Gastrocnemius medialis (tissue), 4 donors: ENCODE measurements around the gene NTMT1. TPM values are rescaled to one million over a fixed set of nuclear protein-coding genes. Genes with fewer than 3 reads are reported as not detected.

Experiments used
- ATAC-seq, 2 donors: fragments of 150-250 bp; one replicate each; pipeline ENCODE4 v1.9.1; 2016
- DNase-seq, 2 donors: peaks; one replicate each; pipeline ENCODE4 v3.0.0-alpha.2; 2019
- H3K27ac ChIP-seq, 4 donors: fragments of 200-600 bp; sonication (generic); 1 replicate in 1 of 4; 2 replicates in 3 of 4; pipeline ENCODE4 v1.5.1; 2016 to 2018; ENCODE audit warnings: mild to moderate bottlenecking in 2 of 4, moderate library complexity in 1 of 4
- H3K27me3 ChIP-seq, 3 donors: fragments of 200-600 bp; sonication (generic) in 2 of 3; 1 replicate in 1 of 3; 2 replicates in 2 of 3; pipeline versions ENCODE4 v1.5.1 to v1.6.0; 2016 to 2019; ENCODE audit warnings: mild to moderate bottlenecking in 1 of 3, moderate library complexity in 1 of 3
- H3K36me3 ChIP-seq, 2 donors: fragments of 200-600 bp; sonication (generic) in 1 of 2; one replicate each; pipeline ENCODE4 v1.5.1; 2017 to 2018
- H3K4me1 ChIP-seq, 2 donors: fragments of 200-600 bp; sonication (generic) in 1 of 2; one replicate each; pipeline ENCODE4 v1.5.1; 2016 to 2017; ENCODE audit warnings: mild to moderate bottlenecking in 2 of 2
- H3K4me3 ChIP-seq, 4 donors: fragments of 200-600 bp; sonication (generic) in 3 of 4; 1 replicate in 1 of 4; 2 replicates in 3 of 4; pipeline ENCODE4 v1.5.1; 2016 to 2019; ENCODE audit warnings: mild to moderate bottlenecking in 2 of 4
- H3K9me3 ChIP-seq, 3 donors: fragments of 200-600 bp; sonication (generic) in 2 of 3; 1 replicate in 1 of 3; 2 replicates in 2 of 3; pipeline ENCODE4 v1.5.1; 2016 to 2019
- CTCF ChIP-seq, 5 experiments: fragments of 450-650 bp in 3 of 5; fragments of 200-600 bp in 2 of 5; sonication (generic) in 2 of 5; IDR thresholded peaks in 4 of 5; conservative IDR thresholded peaks in 1 of 5; 1 replicate in 4 of 5; 2 replicates in 1 of 5; pipeline ENCODE4 v1.5.1; 2016 to 2019; ENCODE audit warnings: antibody characterized with exemption in 5 of 5, mild to moderate bottlenecking in 3 of 5, moderate library complexity in 3 of 5
- POLR2A ChIP-seq, 2 donors: fragments of 450-650 bp; IDR thresholded peaks; one replicate each; pipeline ENCODE4 v1.6.1; 2017; ENCODE audit warnings: antibody characterized with exemption in 2 of 2, mild to moderate bottlenecking in 2 of 2, moderate library complexity in 2 of 2
- in situ Hi-C, 4 donors: fragments of 200-750 bp; cut with MboI; loops; one replicate each; pipeline versions ENCODE4 v1.15.0 to v1.8.0; 2017; ENCODE audit warnings: low sequenced_read_pairs in 4 of 4
- intact Hi-C: fragments of 100-400 bp; cut with DNase I; formaldehyde crosslinking; loops from one replicate; pipeline ENCODE4 v1.15.1; 2023; ENCODE audit warnings: low total_unique reads
- total RNA-seq, 4 donors: library from RNA; depleted of rRNA; stranded (reverse); fragments of >200 nt; gene quantifications; one replicate each; pipeline versions ENCODE4 v1.1.0 to v1.2.3, GENCODE V29; 2016

NTMT1 gene
- total RNA-seq, 4 donors from 2014 or later = 37.8 to 82.1 (median 48.1) TPM

- no peak for ATAC-seq
- DNase-seq = no peak
- H3K4me1 ChIP-seq = peaks cover 6 to 11% of the 10 kb centered on the region in 2 donors
- in situ Hi-C loops = no loop called here
- H3K9me3 ChIP-seq = no peaks in the 10 kb centered on the region
- H3K4me3 ChIP-seq = no peak overlapping the region
- intact Hi-C loops = no loop called here
- peak overlapping the region; percentile 63 to 75 (median 70) for H3K27ac ChIP-seq
- H3K27me3 ChIP-seq = peaks cover 0 to 4% (median 0%) of the 10 kb centered on the region in 3 donors
- no peaks in the 10 kb centered on the region for H3K36me3 ChIP-seq
- TF ChIP-seq CTCF (IDR thresholded peaks at IDR 0.05 in 4 of 5, conservative IDR thresholded peaks at IDR 0.05 in 1 of 5) (no peak), POLR2A (IDR thresholded peaks at IDR 0.05) (no peak)
Observed at GRCh38 chr9:129595903-129596540, 29.9 kb upstream of the NTMT1 start.

GRCh38 chr9:129596541-129597331 lies 29.2 kb upstream of the NTMT1 start:
- peak; percentile 53 to 73 for ATAC-seq
- Histone ChIP-seq H3K9me3 (no peaks in the 10 kb centered on the region), H3K27me3 (peaks cover 0 to 4% (median 0%) of the 10 kb centered on the region in 3 donors), H3K36me3 (no peaks in the 10 kb centered on the region), H3K4me1 (peaks cover 6 to 11% of the 10 kb centered on the region in 2 donors), H3K27ac (peak overlapping the region; percentile 63 to 75 (median 70)), H3K4me3 (peak overlapping the region; percentile 49 to 58 (median 52))
- peak; percentile 35 to 42 for DNase-seq
- in situ Hi-C loops = no loop called here
- intact Hi-C loops = no loop called here
- TF ChIP-seq CTCF (IDR thresholded peaks at IDR 0.05 in 4 of 5, conservative IDR thresholded peaks at IDR 0.05 in 1 of 5) (no peak), POLR2A (IDR thresholded peaks at IDR 0.05) (peak in 1 of 2 donors; percentile 27)

DNA sequence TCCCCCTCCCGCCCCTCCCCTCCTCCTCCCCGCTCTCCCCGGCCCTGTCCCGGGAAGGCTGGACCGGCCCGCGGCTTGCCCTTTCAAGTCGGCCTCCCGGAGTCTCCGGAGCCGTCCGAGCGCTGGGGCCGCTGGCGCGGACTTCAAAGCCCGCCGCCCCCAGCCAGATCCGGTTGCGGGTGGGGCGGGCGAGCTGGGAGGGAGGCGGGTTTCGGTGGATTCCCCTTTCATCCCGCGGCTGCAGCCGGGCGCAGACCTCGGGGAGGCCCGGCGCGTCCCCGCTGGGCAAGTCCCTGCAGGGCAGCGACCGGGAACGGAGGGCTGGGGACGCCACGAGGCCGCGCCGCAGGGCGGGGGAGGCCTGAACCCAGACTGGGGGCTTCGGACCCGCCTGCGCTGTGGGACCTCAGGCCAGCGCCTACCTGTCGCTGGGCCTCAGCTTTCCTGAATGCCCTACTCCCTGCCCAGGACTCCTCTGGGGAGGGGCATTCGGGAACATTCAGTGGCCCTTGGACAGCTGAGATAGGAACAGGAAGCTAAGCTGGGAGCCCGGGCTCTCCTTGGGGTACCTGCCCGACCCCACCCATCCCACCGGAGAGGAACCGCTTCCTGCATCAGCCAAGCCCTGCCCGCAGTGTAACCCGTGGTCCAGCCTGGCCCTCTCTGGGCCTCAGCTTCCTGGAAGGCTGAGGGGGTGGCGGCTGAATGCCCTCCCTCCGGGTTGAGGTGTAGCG lies 28.4 kb upstream of the NTMT1 start:
- DNase-seq (peak in 1 of 2 donors; percentile 41), ATAC-seq (peak; percentile 35 to 39)
- Histone ChIP-seq H3K4me1 (peaks cover 6 to 11% of the 10 kb centered on the region in 2 donors), H3K36me3 (no peaks in the 10 kb centered on the region), H3K4me3 (peak overlapping the region; percentile 49 to 58 (median 52)), H3K27me3 (peaks cover 0 to 4% (median 0%) of the 10 kb centered on the region in 3 donors), H3K9me3 (no peaks in the 10 kb centered on the region), H3K27ac (peak overlapping the region; percentile 63 to 75 (median 70))
- TF ChIP-seq POLR2A (IDR thresholded peaks at IDR 0.05) (no peak), CTCF (IDR thresholded peaks at IDR 0.05 in 4 of 5, conservative IDR thresholded peaks at IDR 0.05 in 1 of 5) (no peak)
- in situ Hi-C loops (no loop called here), intact Hi-C loops (no loop called here)

DNA sequence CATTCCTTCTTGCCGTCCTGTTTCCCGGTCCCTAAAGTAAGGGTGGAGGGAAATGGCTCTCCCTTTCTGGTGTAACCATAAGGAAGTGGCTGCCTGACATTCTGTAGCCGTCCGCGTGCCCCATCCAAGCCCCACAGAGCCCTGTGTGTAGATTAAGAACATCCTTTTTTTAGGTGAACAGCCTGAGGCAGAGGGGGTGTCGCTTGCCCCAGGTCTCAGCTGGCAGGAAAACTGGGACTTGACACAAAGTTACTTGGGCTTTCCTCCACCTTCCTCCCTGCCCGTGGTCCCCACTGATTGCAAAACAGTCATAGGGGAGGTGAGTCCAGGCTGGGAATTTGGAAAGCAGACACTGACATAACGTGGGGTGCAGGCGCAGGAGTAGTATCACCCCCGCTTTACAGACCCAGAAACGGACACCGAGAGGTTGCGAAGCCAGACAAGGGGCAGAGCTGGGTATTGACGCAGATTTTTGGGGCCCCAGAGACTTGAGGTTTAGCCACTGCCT lies 27.8 kb upstream of the NTMT1 start:
- Histone ChIP-seq H3K4me3 (peak overlapping the region in 2 of 4 donors; percentile 50 to 58), H3K4me1 (peaks cover 6 to 11% of the 10 kb centered on the region in 2 donors), H3K27me3 (peaks cover 0 to 4% (median 0%) of the 10 kb centered on the region in 3 donors), H3K9me3 (no peaks in the 10 kb centered on the region), H3K27ac (peak overlapping the region in 3 of 4 donors; percentile 66 to 75 (median 73)), H3K36me3 (no peaks in the 10 kb centered on the region)
- intact Hi-C loops = no loop called here
- ATAC-seq (no peak), DNase-seq (no peak)
- no peak for TF ChIP-seq CTCF (IDR thresholded peaks at IDR 0.05 in 4 of 5, conservative IDR thresholded peaks at IDR 0.05 in 1 of 5)
- no peak for TF ChIP-seq POLR2A (IDR thresholded peaks at IDR 0.05)
- in situ Hi-C loops = no loop called here
